ENCODE results near the gene SAMD3.

DNA sequence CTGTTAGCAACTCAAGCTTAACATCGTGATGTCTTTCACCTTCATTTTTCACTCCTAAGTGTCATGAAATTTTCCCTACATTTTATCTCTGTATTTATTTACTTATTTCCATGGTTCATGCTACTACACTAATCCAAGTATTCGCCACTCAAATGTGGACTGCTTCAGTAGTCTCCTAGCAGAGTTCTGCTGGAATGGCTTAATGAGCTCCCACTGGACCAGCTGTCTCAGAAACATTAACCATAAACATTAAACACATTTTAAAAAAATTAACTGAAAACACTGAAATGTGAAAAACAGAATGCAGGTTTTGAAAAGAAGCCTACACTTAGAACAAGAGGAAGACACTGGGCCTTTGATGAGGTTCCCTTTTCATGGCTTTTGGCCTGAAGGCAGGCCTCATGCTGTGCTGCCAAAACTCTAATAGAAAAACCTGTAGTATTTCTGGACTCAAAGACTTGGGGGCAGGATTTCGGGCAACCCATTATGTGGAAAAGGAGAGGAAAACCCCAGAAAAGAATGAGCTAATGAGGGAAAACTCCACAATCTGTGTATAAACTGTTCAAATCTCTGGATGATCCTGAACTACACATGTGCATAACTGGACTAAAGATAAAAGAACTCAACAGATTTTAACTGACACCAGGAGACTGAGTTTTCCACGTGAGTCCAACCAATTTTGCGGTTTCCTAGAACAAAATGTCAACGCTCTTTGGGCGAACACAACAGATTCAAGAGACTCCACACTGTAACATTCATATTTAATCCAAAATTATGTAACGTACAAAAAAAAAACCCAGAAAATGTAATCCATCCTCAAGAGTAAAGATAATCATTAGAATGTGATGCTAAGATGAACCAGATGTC lies 33.0 kb downstream of the SAMD3 start:
- TF ChIP-seq EZH2 (IDR thresholded peaks at IDR 0.05) (no peak), POLR2AphosphoS5 (IDR thresholded peaks at IDR 0.05; ENCODE audit: borderline replicate concordance, low read depth, low read length) (no peak)

Data from SK-N-MC (cell line).